Neural crest cell (in vitro differentiated cells): ENCODE results near the gene CIAO2B. TPM values are rescaled to one million over a fixed set of nuclear protein-coding genes. Genes with fewer than 3 reads are reported as not detected.
"Not testable (repeated sequence)": the region's sequence is repeated elsewhere in the genome, so short reads cannot be mapped to it uniquely, and the experiment has no call there.

Source experiments
- DNase-seq: peaks from one replicate; pipeline ENCODE4 v3.0.0; 2021; ENCODE audit warnings: low read depth, mixed read lengths, low spot score
- H3K27ac Mint-ChIP-seq: one replicate; pipeline ENCODE4 v1.8.0; 2021; ENCODE audit warnings: mild to moderate bottlenecking, mixed read lengths; ENCODE audit not compliant: unreplicated experiment
- H3K27me3 Mint-ChIP-seq: 2 replicates; pipeline ENCODE4 v1.8.0; 2021; ENCODE audit warnings: low read depth, mild to moderate bottlenecking, mixed read lengths
- H3K36me3 Mint-ChIP-seq: 2 replicates; pipeline ENCODE4 v1.8.0; 2021; ENCODE audit warnings: low read depth, mild to moderate bottlenecking, mixed read lengths
- H3K4me1 Mint-ChIP-seq: 2 replicates; pipeline ENCODE4 v1.8.0; 2021; ENCODE audit warnings: mixed read lengths
- H3K4me3 Mint-ChIP-seq: one replicate; pipeline ENCODE4 v1.8.0; 2021; ENCODE audit warnings: mild to moderate bottlenecking, mixed read lengths
- H3K9me3 Mint-ChIP-seq: 2 replicates; pipeline ENCODE4 v1.8.0; 2021; ENCODE audit warnings: mixed read lengths
- total RNA-seq: library from RNA; stranded (reverse); gene quantifications from 2 replicates; pipeline ENCODE4 v1.2.1, GENCODE V29; 2021
- TF ChIP-seq, protein P1 (sequence below): fragments of 200-600 bp; sonication (generic); conservative IDR thresholded peaks from 2 replicates; pipeline ENCODE4 v1.5.0; 2021; ENCODE audit warnings: antibody characterized with exemption, mild to moderate bottlenecking

The CIAO2B gene
- total RNA-seq, 1 donor from 2014 or later, result 73.8 TPM

DNA sequence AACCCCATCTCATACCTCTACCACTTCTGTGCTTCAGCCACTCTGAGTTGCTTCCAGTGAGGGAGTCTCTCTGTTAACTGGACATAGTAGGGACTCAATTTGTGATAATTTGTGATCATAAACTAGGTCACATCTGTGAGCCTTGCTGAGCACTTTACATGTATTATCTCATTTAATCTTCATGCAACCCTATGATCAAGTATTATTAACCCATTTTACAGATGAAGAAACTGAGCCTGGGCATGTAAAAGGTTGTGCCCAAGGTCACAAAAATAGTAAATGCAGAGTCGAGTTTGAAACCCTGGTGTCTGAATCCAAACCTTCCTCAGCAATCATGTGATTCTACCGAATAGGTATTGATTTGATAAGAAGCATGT lies 35.3 kb downstream of the CIAO2B start:
- TF ChIP-seq, protein P1, sequence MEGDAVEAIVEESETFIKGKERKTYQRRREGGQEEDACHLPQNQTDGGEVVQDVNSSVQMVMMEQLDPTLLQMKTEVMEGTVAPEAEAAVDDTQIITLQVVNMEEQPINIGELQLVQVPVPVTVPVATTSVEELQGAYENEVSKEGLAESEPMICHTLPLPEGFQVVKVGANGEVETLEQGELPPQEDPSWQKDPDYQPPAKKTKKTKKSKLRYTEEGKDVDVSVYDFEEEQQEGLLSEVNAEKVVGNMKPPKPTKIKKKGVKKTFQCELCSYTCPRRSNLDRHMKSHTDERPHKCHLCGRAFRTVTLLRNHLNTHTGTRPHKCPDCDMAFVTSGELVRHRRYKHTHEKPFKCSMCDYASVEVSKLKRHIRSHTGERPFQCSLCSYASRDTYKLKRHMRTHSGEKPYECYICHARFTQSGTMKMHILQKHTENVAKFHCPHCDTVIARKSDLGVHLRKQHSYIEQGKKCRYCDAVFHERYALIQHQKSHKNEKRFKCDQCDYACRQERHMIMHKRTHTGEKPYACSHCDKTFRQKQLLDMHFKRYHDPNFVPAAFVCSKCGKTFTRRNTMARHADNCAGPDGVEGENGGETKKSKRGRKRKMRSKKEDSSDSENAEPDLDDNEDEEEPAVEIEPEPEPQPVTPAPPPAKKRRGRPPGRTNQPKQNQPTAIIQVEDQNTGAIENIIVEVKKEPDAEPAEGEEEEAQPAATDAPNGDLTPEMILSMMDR, result no peak
- Mint-ChIP-seq H3K27ac (no peak overlapping the region), H3K36me3 (no peaks in the 10 kb centered on the region), H3K4me1 (peaks cover 7% of the 10 kb centered on the region), H3K27me3 (no peaks in the 10 kb centered on the region), H3K9me3 (no peaks in the 10 kb centered on the region), H3K4me3 (no peak overlapping the region)
- no peak for DNase-seq

- Mint-ChIP-seq H3K4me1 (peaks cover 7% of the 10 kb centered on the region), H3K27ac (no peak overlapping the region)
These were observed 36.0 kb downstream of the CIAO2B start for GRCh38 chr16:66898207-66898606.

GRCh38 chr16:66896682-66897081 lies 37.5 kb downstream of the CIAO2B start:
- DNase-seq, H3K4me3 Mint-ChIP-seq, H3K27me3 Mint-ChIP-seq, H3K36me3 Mint-ChIP-seq, H3K9me3 Mint-ChIP-seq, H3K4me1 Mint-ChIP-seq: not testable (repeated sequence)
- H3K27ac Mint-ChIP-seq, result peak overlapping the region; percentile 21

More at GRCh38 chr16:66898207-66898606, 36.0 kb downstream of the CIAO2B start:
- Mint-ChIP-seq H3K9me3 (no peaks in the 10 kb centered on the region), H3K4me3 (no peak overlapping the region), H3K36me3 (no peaks in the 10 kb centered on the region), H3K27me3 (no peaks in the 10 kb centered on the region)
- DNase-seq, result no peak
- TF ChIP-seq, protein P1, result no peak

GRCh38 chr16:66895999-66896398 lies 38.2 kb downstream of the CIAO2B start:
- peaks cover 7% of the 10 kb centered on the region for H3K4me1 Mint-ChIP-seq
- H3K9me3 Mint-ChIP-seq, result no peaks in the 10 kb centered on the region
- H3K4me3 Mint-ChIP-seq, result no peak overlapping the region
- H3K27ac Mint-ChIP-seq, result no peak overlapping the region
- TF ChIP-seq, protein P1, result no peak
- no peaks in the 10 kb centered on the region for H3K36me3 Mint-ChIP-seq
- DNase-seq, result no peak
- no peaks in the 10 kb centered on the region for H3K27me3 Mint-ChIP-seq

- no peak for DNase-seq
- Mint-ChIP-seq H3K9me3 (no peaks in the 10 kb centered on the region), H3K27ac (no peak overlapping the region), H3K4me1 (peaks cover 7% of the 10 kb centered on the region), H3K36me3 (no peaks in the 10 kb centered on the region), H3K27me3 (no peaks in the 10 kb centered on the region), H3K4me3 (no peak overlapping the region)
- TF ChIP-seq, protein P1, result no peak
These were observed 38.6 kb downstream of the CIAO2B start for GRCh38 chr16:66895689-66895979.

DNA sequence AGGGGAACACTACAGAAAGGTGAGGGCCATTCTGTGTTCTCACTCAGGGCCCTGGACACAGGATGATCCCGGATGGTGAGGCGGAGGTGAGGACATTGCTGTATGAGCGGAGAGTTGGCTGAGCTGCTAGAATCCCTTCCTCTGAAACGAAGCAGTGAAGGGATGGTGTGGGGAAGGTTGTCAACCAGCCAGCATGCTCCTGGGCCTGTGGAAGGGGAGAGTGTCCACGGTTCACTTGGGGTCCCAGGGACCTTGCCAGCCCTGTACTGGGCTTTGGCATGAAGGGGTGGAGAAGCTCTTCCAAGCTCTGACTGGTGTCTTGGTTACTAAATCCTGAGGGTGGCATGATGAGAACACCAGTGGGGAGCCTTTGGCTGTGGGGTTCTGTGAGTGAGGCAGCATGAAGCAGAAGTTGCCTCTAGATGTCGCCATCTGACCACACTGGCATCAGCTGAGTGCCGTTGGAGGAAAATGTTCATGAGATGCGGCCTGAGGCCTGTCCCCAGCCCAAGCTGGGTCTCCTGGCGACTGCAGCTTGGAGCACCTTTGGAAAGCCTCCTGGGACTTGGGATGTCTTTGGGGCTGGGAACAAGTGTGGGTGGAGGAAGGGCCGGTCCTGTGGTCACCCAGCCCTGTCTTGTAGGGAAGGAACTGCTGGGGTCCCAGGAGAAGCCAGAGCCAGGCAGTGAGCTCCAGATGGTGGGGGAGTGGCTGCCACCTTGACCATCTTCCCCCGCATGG lies 39.1 kb downstream of the CIAO2B start:
- peak overlapping the region; percentile 59 for H3K27ac Mint-ChIP-seq
- H3K4me1 Mint-ChIP-seq, result peaks cover 7% of the 10 kb centered on the region
- DNase-seq, result peak; percentile 62
- H3K4me3 Mint-ChIP-seq, result no peak overlapping the region
- H3K9me3 Mint-ChIP-seq, result no peaks in the 10 kb centered on the region
- TF ChIP-seq, protein P1, result peak; percentile 81
- H3K36me3 Mint-ChIP-seq, result no peaks in the 10 kb centered on the region
- H3K27me3 Mint-ChIP-seq, result no peaks in the 10 kb centered on the region
